ENCODE measurements around the gene CISTR.

Gene CISTR

DNA sequence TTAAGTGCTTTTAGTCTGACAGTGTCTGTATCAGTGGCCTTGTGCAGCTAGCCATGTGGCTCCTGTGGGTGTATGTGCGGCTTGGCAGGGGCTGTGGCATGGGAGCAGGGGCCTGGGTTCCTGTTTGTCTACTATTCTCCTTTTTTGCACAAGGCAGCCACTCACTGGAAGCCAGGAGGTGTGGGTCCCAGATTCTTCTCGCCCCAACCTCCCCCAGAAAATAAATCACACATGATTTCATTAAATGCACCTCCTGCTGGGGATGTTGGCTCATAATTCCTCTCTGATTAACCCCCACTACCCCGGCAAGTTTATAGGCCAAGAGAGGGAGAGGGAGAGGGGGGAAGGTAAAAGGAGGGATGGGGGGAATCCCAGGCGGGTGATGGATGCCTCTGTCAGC is 42.1 kb downstream of the CISTR start:
- TF ChIP-seq MAX (IDR thresholded peaks at IDR 0.05; ENCODE audit: low read depth, low read length) (0 out of 2 replicates have a peak, but pooled peaks have one; percentile 27), MYC (IDR thresholded peaks at IDR 0.05; ENCODE audit: low read depth, low read length) (no peak), POLR2A (IDR thresholded peaks at IDR 0.05; ENCODE audit: extremely low read depth, insufficient read length) (no peak), CTCF (IDR thresholded peaks at IDR 0.05; ENCODE audit: low read depth, low read length) (no peak)
- DNase-seq (ENCODE audit: low read depth): no peak
- no peak overlapping the region for H3K4me3 ChIP-seq (ENCODE audit: low read depth, low read length)

DNA sequence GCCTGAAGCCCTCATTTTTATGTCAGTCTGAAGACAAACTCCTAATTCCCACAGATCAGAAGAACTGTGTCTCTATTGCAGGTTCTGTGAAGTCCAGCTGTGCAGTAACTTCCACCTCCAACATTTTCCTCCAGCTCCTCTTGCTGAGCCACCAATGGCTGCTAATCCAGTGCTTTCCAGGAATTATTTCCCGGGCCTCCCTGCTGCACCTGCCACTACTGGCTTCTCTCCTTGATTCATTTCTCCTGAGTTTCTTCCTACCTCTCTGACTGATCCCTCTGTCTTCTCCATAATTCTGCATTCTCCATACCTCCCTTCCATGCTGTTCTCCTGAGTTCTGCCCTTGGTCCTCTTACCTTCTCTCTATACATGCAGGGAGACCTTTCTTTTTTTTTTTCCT is 45.7 kb downstream of the CISTR start:
- H3K4me3 ChIP-seq (ENCODE audit: low read depth, low read length): no peak overlapping the region
- DNase-seq (ENCODE audit: low read depth): no peak
- TF ChIP-seq POLR2A (IDR thresholded peaks at IDR 0.05; ENCODE audit: extremely low read depth, insufficient read length): no peak
- no peak for TF ChIP-seq MAX (IDR thresholded peaks at IDR 0.05; ENCODE audit: low read depth, low read length)
- no peak for TF ChIP-seq CTCF (IDR thresholded peaks at IDR 0.05; ENCODE audit: low read depth, low read length)
- TF ChIP-seq MYC (IDR thresholded peaks at IDR 0.05; ENCODE audit: low read depth, low read length): no peak

- DNase-seq (ENCODE audit: low read depth): no peak
- no peak overlapping the region for H3K4me3 ChIP-seq (ENCODE audit: low read depth, low read length)
- TF ChIP-seq MAX (IDR thresholded peaks at IDR 0.05; ENCODE audit: low read depth, low read length) (no peak), MYC (IDR thresholded peaks at IDR 0.05; ENCODE audit: low read depth, low read length) (no peak), CTCF (IDR thresholded peaks at IDR 0.05; ENCODE audit: low read depth, low read length) (no peak), POLR2A (IDR thresholded peaks at IDR 0.05; ENCODE audit: extremely low read depth, insufficient read length) (no peak)
Observed at GRCh38 chr12:53703756-53704155, 48.0 kb downstream of the CISTR start.

- H3K4me3 ChIP-seq (ENCODE audit: low read depth, low read length): no peak overlapping the region
- peak; percentile 81 for DNase-seq (ENCODE audit: low read depth)
- TF ChIP-seq MYC (IDR thresholded peaks at IDR 0.05; ENCODE audit: low read depth, low read length): no peak
- peak; percentile 94 for TF ChIP-seq CTCF (IDR thresholded peaks at IDR 0.05; ENCODE audit: low read depth, low read length)
Observed at GRCh38 chr12:53701518-53702264, 50.1 kb downstream of the CISTR start.

DNA sequence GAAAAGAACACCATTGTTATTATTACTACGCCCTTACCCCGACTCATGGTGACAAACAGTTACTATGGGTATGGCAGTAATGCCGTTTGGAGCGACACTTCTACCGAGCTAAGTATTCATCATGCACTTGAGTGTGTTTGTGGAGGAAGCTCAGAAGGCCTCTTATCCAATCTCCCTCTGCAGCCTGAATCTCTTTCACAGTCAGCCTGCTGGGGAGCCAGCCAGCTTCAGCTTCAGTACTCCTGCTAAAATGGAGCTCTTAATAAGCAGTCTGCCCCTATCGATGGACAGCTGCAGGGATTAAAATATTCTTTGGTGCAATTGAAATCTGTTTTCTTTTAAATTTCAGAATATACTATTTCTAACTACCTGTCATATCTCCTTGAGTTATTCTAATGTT is 51.2 kb downstream of the CISTR start:
- DNase-seq (ENCODE audit: low read depth): no peak
- TF ChIP-seq MAX (IDR thresholded peaks at IDR 0.05; ENCODE audit: low read depth, low read length) (no peak), MYC (IDR thresholded peaks at IDR 0.05; ENCODE audit: low read depth, low read length) (no peak), CTCF (IDR thresholded peaks at IDR 0.05; ENCODE audit: low read depth, low read length) (no peak), POLR2A (IDR thresholded peaks at IDR 0.05; ENCODE audit: extremely low read depth, insufficient read length) (no peak)
- no peak overlapping the region for H3K4me3 ChIP-seq (ENCODE audit: low read depth, low read length)

GRCh38 chr12:53699678-53700025 is 52.1 kb downstream of the CISTR start:
- TF ChIP-seq CTCF (IDR thresholded peaks at IDR 0.05; ENCODE audit: low read depth, low read length): no peak
- TF ChIP-seq MAX (IDR thresholded peaks at IDR 0.05; ENCODE audit: low read depth, low read length): no peak
- no peak for TF ChIP-seq POLR2A (IDR thresholded peaks at IDR 0.05; ENCODE audit: extremely low read depth, insufficient read length)
- TF ChIP-seq MYC (IDR thresholded peaks at IDR 0.05; ENCODE audit: low read depth, low read length): no peak
- H3K4me3 ChIP-seq (ENCODE audit: low read depth, low read length): no peak overlapping the region
- DNase-seq (ENCODE audit: low read depth): no peak

Measured in NB4 (cell line).